OCI-LY1 (cell line): ENCODE data around the gene NUDT4.

ENCODE experiments used
- CTCF ChIP-seq: fragments of 200-600 bp; sonication (generic), shearing (Covaris generic); IDR thresholded peaks from 2 replicates; pipeline ENCODE4 v1.5.1; 2017; ENCODE audit warnings: mild to moderate bottlenecking, antibody characterized with exemption, low read length, moderate library complexity, mixed read lengths
- EZH2 ChIP-seq: fragments of 200-600 bp; sonication (generic), shearing (Covaris generic); IDR thresholded peaks from 2 replicates; pipeline ENCODE4 v1.8.0; 2017; ENCODE audit warnings: borderline replicate concordance, mixed run types, mild to moderate bottlenecking, antibody characterized with exemption, low read length, moderate library complexity, mixed read lengths

GRCh38 chr12:93378998-93379325 is 1.2 kb downstream of the NUDT4 start:
- TF ChIP-seq CTCF: no peak
- no peak for TF ChIP-seq EZH2
